Loucy (cell line): ENCODE results near the gene NUTF2.

Source experiments
- H2AFZ ChIP-seq: fragments of 200-600 bp; sonication (generic); 2 replicates; pipeline ENCODE4 v1.6.0; 2016; ENCODE audit warnings: antibody characterized with exemption, mild to moderate bottlenecking, low read length, moderate library complexity
- H3F3A ChIP-seq: fragments of 200-600 bp; 2 replicates; pipeline ENCODE4 v1.6.0; 2016; ENCODE audit warnings: antibody characterized with exemption, low read depth, mild to moderate bottlenecking
- H3K27me3 ChIP-seq: fragments of 200-600 bp; sonication (generic); 2 replicates; pipeline ENCODE4 v1.6.1; 2014; ENCODE audit warnings: low read length, mild to moderate bottlenecking; ENCODE audit not compliant: insufficient read depth, poor library complexity, severe bottlenecking
- H3K36me3 ChIP-seq: fragments of 200-600 bp; sonication (generic); 2 replicates; pipeline ENCODE4 v1.6.1; 2016; ENCODE audit warnings: low read length; ENCODE audit not compliant: insufficient read depth
- H3K4me1 ChIP-seq: fragments of 200-600 bp; sonication (generic); 2 replicates; pipeline ENCODE4 v1.5.1; 2014; ENCODE audit warnings: low read length, mild to moderate bottlenecking; ENCODE audit not compliant: insufficient read depth, poor library complexity, severe bottlenecking
- H3K4me2 ChIP-seq: fragments of 200-600 bp; sonication (generic); 2 replicates; pipeline ENCODE4 v1.6.0; 2014; ENCODE audit warnings: antibody characterized with exemption, low read length, low read depth, mild to moderate bottlenecking; ENCODE audit not compliant: poor library complexity, severe bottlenecking
- H3K4me3 ChIP-seq: fragments of 200-600 bp; sonication (generic); 2 replicates; pipeline ENCODE4 v1.5.1; 2014; ENCODE audit warnings: low read length, mild to moderate bottlenecking, mixed read lengths; ENCODE audit not compliant: poor library complexity, severe bottlenecking
- H3K79me2 ChIP-seq: fragments of 200-600 bp; sonication (generic); 2 replicates; pipeline ENCODE4 v1.6.1; 2014; ENCODE audit warnings: low read length; ENCODE audit not compliant: insufficient read depth
- H3K9ac ChIP-seq: fragments of 200-600 bp; sonication (generic); 2 replicates; pipeline ENCODE4 v1.6.0; 2014; ENCODE audit warnings: mild to moderate bottlenecking, low read depth, low read length, moderate library complexity; ENCODE audit not compliant: poor library complexity, severe bottlenecking
- H3K9me2 ChIP-seq: fragments of 200-600 bp; sonication (generic); replicated peaks from 2 replicates; pipeline ENCODE4 v1.6.1; 2016; ENCODE audit warnings: low read depth, low read length, mixed read lengths
- H3K9me3 ChIP-seq: fragments of 200-600 bp; sonication (generic); 2 replicates; pipeline ENCODE4 v1.6.1; 2014; ENCODE audit warnings: mild to moderate bottlenecking, antibody characterized with exemption, low read length, low read depth; ENCODE audit not compliant: insufficient read depth
- H4K20me1 ChIP-seq: fragments of 200-600 bp; sonication (generic); 2 replicates; pipeline ENCODE4 v1.6.0; 2014; ENCODE audit warnings: antibody characterized with exemption, low read length, mild to moderate bottlenecking; ENCODE audit not compliant: insufficient read depth, poor library complexity, severe bottlenecking
- CTCF ChIP-seq: fragments of 200-600 bp; sonication (generic); conservative IDR thresholded peaks from 2 replicates; pipeline ENCODE4 v1.5.1; 2014; ENCODE audit warnings: mild to moderate bottlenecking, antibody characterized with exemption, low read length
- EZH2phosphoT487 ChIP-seq: fragments of 200-600 bp; IDR thresholded peaks from 2 replicates; pipeline ENCODE4 v1.6.1; 2018; ENCODE audit warnings: antibody characterized with exemption, mild to moderate bottlenecking, moderate library complexity, borderline replicate concordance

Gene NUTF2

DNA sequence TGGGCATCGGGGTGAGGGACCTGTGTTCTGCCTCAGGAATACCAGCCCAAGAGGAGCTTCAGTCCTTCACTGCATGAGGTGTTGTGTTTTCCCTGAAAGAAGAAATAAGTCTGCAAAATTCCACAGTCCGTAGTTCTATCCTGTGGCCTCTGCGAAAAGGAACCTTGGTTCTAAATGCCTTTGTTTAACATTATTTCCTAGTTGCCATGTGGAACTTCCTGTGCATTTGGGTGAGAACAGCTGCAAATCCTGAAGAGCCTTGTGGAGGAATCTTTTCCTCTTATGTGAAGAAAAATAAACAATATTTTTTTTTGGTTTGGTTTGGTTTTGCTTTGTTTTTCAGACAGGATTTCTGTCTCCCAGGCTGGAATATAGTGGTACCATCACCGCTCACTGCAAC is 56.1 kb downstream of the NUTF2 start:
- no peaks in the 10 kb centered on the region for H3K9me2 ChIP-seq

GRCh38 chr16:67907397-67908180 is 60.9 kb downstream of the NUTF2 start:
- Histone ChIP-seq H3K9me3 (no peaks in the 10 kb centered on the region), H4K20me1 (no peaks in the 10 kb centered on the region), H3K27me3 (no peaks in the 10 kb centered on the region), H3K4me3 (no peak overlapping the region), H3K36me3 (peaks cover 5% of the 10 kb centered on the region; the same call in 1 of the 2 replicates), H3K9me2 (no peaks in the 10 kb centered on the region), H3F3A (no peaks in the 10 kb centered on the region), H3K9ac (no peak overlapping the region), H3K4me1 (peaks cover 10% of the 10 kb centered on the region), H3K4me2 (no peak overlapping the region), H2AFZ (no peak overlapping the region), H3K79me2 (no peaks in the 10 kb centered on the region)
- no peak for TF ChIP-seq EZH2phosphoT487
- TF ChIP-seq CTCF: no peak

More for the DNA sequence above, 56.1 kb downstream of the NUTF2 start:
- no peaks in the 10 kb centered on the region for H4K20me1 ChIP-seq
- H3K4me2 ChIP-seq: no peak overlapping the region
- no peaks in the 10 kb centered on the region for H3K9me3 ChIP-seq
- H3K79me2 ChIP-seq: peaks cover 9% of the 10 kb centered on the region; the same call in 1 of the 2 replicates
- H3K9ac ChIP-seq: no peak overlapping the region
- H3K4me1 ChIP-seq: no peaks in the 10 kb centered on the region
- TF ChIP-seq CTCF: no peak
- no peak for TF ChIP-seq EZH2phosphoT487
- no peaks in the 10 kb centered on the region for H3F3A ChIP-seq
- no peaks in the 10 kb centered on the region for H3K27me3 ChIP-seq
- H3K4me3 ChIP-seq: no peak overlapping the region
- no peak overlapping the region for H2AFZ ChIP-seq
- no peaks in the 10 kb centered on the region for H3K36me3 ChIP-seq

GRCh38 chr16:67909056-67909742 is 62.5 kb downstream of the NUTF2 start:
- TF ChIP-seq EZH2phosphoT487 (no peak), CTCF (no peak)
- no peaks in the 10 kb centered on the region for H3K79me2 ChIP-seq
- H3K9me3 ChIP-seq: no peaks in the 10 kb centered on the region
- no peak overlapping the region for H2AFZ ChIP-seq
- no peaks in the 10 kb centered on the region for H3K9me2 ChIP-seq
- no peak overlapping the region for H3K9ac ChIP-seq
- peaks cover 10% of the 10 kb centered on the region for H3K4me1 ChIP-seq
- H3K4me3 ChIP-seq: no peak overlapping the region
- H3K27me3 ChIP-seq: no peaks in the 10 kb centered on the region
- no peaks in the 10 kb centered on the region for H3F3A ChIP-seq
- peaks cover 5% of the 10 kb centered on the region; the same call in 1 of the 2 replicates for H3K36me3 ChIP-seq
- no peak overlapping the region for H3K4me2 ChIP-seq
- no peaks in the 10 kb centered on the region for H4K20me1 ChIP-seq
